Right forelimb (tissue), 1 donor: Measurements from ENCODE around the gene LY6G6D.

Experiments used
- DNase-seq: peaks from one replicate; pipeline ENCODE4 v3.0.0-alpha.2; 2018

The LY6G6D gene

DNA sequence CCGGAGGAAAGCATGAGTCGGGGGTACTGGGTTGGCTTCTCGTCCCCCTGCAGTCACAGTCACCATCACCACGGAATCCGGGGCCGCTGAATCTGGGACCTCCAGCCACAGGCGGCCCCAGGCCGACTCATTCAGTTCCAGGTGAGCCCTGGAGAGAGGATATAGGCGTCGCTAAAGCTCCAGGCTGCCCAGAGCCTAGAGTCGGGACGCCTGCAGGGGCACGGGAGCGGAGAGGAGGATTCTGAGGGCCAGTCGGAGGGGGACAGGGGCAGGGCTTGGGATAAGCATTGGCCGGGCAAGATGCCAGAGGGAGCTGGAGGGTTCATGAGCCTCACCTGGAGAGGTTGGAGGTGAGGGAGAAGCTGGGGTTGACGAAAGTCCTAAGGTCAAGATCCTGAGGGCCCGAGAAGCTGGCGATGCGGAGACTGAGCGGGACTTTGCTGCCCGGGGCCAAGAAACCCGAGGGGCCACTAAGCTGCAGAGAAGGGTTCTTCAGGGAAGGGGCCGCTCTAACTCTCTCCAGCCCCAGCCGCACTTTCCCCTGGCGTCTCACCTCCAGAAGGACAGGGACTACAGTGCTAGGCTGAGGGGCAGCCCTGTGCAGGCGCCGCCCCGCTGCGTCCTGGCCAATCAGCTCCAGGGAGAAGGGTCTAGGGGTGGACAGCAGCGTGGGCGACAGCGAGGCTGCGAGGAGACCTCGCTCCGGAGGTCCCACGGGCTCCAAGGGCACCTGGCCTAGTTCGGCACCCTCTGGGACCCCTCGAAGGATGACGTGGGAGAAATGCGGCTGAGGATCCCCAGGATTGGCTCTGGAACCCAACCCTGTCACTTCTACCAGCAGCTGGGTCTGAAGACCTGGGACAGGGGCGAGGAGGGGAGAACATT lies 51.0 kb downstream of the LY6G6D start:
- DNase-seq = no peak

DNA sequence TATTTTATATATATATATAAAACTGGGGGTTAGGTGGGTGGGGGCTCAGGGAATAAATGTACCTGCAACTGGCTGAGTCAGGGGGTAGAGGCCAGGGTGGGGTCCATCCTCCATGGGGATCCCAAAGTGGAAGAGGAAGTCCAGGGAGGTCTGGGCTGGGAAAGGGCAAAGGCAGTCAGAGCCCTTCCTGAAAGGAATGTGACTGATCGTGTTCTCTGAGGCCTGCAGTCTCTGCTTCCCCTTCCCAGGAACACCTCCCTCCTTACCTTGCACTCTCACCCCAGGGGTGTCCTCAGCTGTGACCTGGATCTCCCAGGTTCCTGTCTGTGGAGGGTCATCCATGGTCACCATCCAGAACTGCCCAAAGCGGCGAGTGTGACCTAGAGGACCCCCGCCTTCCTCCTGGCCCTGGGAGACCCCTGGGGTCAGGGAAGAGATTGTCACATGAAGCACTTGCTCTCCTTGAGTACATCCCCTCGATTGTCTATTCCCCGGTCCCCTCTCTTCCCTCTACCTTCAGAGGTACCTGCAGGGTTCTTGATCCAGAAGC lies 52.0 kb downstream of the LY6G6D start:
- no peak for DNase-seq
